ENCODE data around the gene TTC39A.
"Not testable (repeated sequence)": the region's sequence is repeated elsewhere in the genome, so short reads cannot be mapped to it uniquely, and the experiment has no call there.

GRCh38 chr1:51250729-51251128 lies 79.6 kb downstream of the TTC39A start:
- TF ChIP-seq, protein P1, sequence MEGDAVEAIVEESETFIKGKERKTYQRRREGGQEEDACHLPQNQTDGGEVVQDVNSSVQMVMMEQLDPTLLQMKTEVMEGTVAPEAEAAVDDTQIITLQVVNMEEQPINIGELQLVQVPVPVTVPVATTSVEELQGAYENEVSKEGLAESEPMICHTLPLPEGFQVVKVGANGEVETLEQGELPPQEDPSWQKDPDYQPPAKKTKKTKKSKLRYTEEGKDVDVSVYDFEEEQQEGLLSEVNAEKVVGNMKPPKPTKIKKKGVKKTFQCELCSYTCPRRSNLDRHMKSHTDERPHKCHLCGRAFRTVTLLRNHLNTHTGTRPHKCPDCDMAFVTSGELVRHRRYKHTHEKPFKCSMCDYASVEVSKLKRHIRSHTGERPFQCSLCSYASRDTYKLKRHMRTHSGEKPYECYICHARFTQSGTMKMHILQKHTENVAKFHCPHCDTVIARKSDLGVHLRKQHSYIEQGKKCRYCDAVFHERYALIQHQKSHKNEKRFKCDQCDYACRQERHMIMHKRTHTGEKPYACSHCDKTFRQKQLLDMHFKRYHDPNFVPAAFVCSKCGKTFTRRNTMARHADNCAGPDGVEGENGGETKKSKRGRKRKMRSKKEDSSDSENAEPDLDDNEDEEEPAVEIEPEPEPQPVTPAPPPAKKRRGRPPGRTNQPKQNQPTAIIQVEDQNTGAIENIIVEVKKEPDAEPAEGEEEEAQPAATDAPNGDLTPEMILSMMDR (IDR thresholded peaks at IDR 0.05), result not testable (repeated sequence)
- not testable (repeated sequence) for TF ChIP-seq POLR2A (IDR thresholded peaks at IDR 0.05)

Measured in uterus (tissue), 2 donors.